ENCODE results near the gene KIAA1671. TPM values are rescaled to one million over a fixed set of nuclear protein-coding genes. Genes with fewer than 3 reads are reported as not detected.

KIAA1671 gene
- total and polyA plus RNA-seq, 2 of the 13 experiments (the other 11 are each of a cell fraction or from before 2014, with no cell fraction given), result 13.5 to 13.6 TPM

- Histone ChIP-seq H3K79me2 (ENCODE audit: insufficient read depth, low read length) (no peaks in the 10 kb centered on the region), H2AFZ (ENCODE audit: low read length) (no peak overlapping the region), H3K4me2 (ENCODE audit: low read depth, low read length) (no peak overlapping the region), H3K36me3 (replicated peaks in 1 of 2; ENCODE audit: control insufficient read depth in 1 of 2, insufficient read depth in 2 of 2, low read length in 2 of 2) (peaks cover under 1 to 5% of the 10 kb centered on the region in 2 experiments; a peak in 2 of 5 replicates), H3K27ac (ENCODE audit: extremely low read length, insufficient read depth, low read length) (no peak overlapping the region), H3K27me3 (ENCODE audit: control insufficient read depth in 1 of 2, insufficient read depth in 2 of 2, low read length in 2 of 2) (no peaks in the 10 kb centered on the region), H4K20me1 (ENCODE audit: insufficient read depth, low read length) (no peaks in the 10 kb centered on the region), H3K4me3 (replicated peaks in 1 of 3; ENCODE audit: insufficient read depth in 1 of 3, low read depth in 2 of 3, low read length in 3 of 3) (no peak overlapping the region), H3K9me3 (ENCODE audit: low read length) (no peaks in the 10 kb centered on the region), H3K4me1 (ENCODE audit: insufficient read depth, low read length) (no peaks in the 10 kb centered on the region), H3K9ac (ENCODE audit: insufficient read depth, low read depth, low read length) (no peak overlapping the region)
- TF ChIP-seq NONO (IDR thresholded peaks at IDR 0.05) (no peak), NONO (CRISPR knock-in tag; conservative IDR thresholded peaks at IDR 0.05) (no peak), ZNF629 (CRISPR knock-in tag; conservative IDR thresholded peaks at IDR 0.05) (peak; percentile 61)
- DNase-seq (ENCODE audit: low spot score) (no peak), FAIRE-seq (no peak), ATAC-seq (no peak)
- 93% methylated on average over 3 of the region's 7 CpGs for WGBS (ENCODE audit: low lambda C conversion rate)
- intact Hi-C loops (cut with micrococcal nuclease; ENCODE audit: unreplicated experiment) (no loop called here), in situ Hi-C loops (cut with HindIII; ENCODE audit: extremely low pct_ligation_motif_present, low pct_unique_long_range_greater_than_20kb) (no loop called here)
- no TSS peak for BruUV-seq (replicated peaks)
- CTCF ChIA-PET (ENCODE audit: low intra/inter-chr PET ratio, low total read pairs), result no interaction called here
- POLR2A ChIA-PET, result no interaction called here
These were observed 248.5 kb downstream of the KIAA1671 start for GRCh38 chr22:25200967-25201366.

GRCh38 chr22:25201557-25202273 is 249.2 kb downstream of the KIAA1671 start:
- POLR2A ChIA-PET, result no interaction called here
- WGBS (ENCODE audit: low lambda C conversion rate), result 82% methylated on average over 9 of the region's 10 CpGs
- Histone ChIP-seq H3K9ac (ENCODE audit: insufficient read depth, low read depth, low read length) (no peak overlapping the region), H3K9me3 (ENCODE audit: low read length) (no peaks in the 10 kb centered on the region), H3K4me1 (ENCODE audit: insufficient read depth, low read length) (no peaks in the 10 kb centered on the region), H2AFZ (ENCODE audit: low read length) (no peak overlapping the region), H3K27ac (ENCODE audit: extremely low read length, insufficient read depth, low read length) (no peak overlapping the region), H3K4me2 (ENCODE audit: low read depth, low read length) (no peak overlapping the region), H3K36me3 (replicated peaks in 1 of 2; ENCODE audit: control insufficient read depth in 1 of 2, insufficient read depth in 2 of 2, low read length in 2 of 2) (peaks cover 0 to 5% of the 10 kb centered on the region in 2 experiments; a peak in 1 of 5 replicates), H3K79me2 (ENCODE audit: insufficient read depth, low read length) (no peaks in the 10 kb centered on the region), H3K4me3 (replicated peaks in 1 of 3; ENCODE audit: insufficient read depth in 1 of 3, low read depth in 2 of 3, low read length in 3 of 3) (no peak overlapping the region), H4K20me1 (ENCODE audit: insufficient read depth, low read length) (no peaks in the 10 kb centered on the region), H3K27me3 (ENCODE audit: control insufficient read depth in 1 of 2, insufficient read depth in 2 of 2, low read length in 2 of 2) (no peaks in the 10 kb centered on the region)
- no TSS peak for BruUV-seq (replicated peaks)
- FAIRE-seq (no peak), ATAC-seq (no peak), DNase-seq (ENCODE audit: low spot score) (no peak)
- CTCF ChIA-PET (ENCODE audit: low intra/inter-chr PET ratio, low total read pairs), result interaction anchor here (0.6 to 1.3 kb wide), 2 partner anchors 120 to 132 kb away, joined by 3 to 4 read pairs; no protein-coding TSS in a partner anchor
- TF ChIP-seq ZNF329 (CRISPR knock-in tag; IDR thresholded peaks at IDR 0.05; ENCODE audit: low read depth) (no peak), CTCF (CRISPR knock-in tag; IDR thresholded peaks at IDR 0.05) (no peak), TFE3 (CRISPR knock-in tag; IDR thresholded peaks at IDR 0.05) (no peak), PRMT3 (CRISPR knock-in tag; IDR thresholded peaks at IDR 0.05; ENCODE audit: borderline replicate concordance, low read depth) (no peak), ZNF710 (CRISPR knock-in tag; IDR thresholded peaks at IDR 0.05; ENCODE audit: borderline replicate concordance) (no peak), ZNF768 (CRISPR knock-in tag; IDR thresholded peaks at IDR 0.05) (peak; percentile 65; the same call in 1 of the 2 replicates)
- in situ Hi-C loops (cut with HindIII; ENCODE audit: extremely low pct_ligation_motif_present, low pct_unique_long_range_greater_than_20kb), result no loop called here
- intact Hi-C loops (cut with micrococcal nuclease; ENCODE audit: unreplicated experiment), result no loop called here
